22Rv1 (cell line): ENCODE data around the gene KLHL7.
"Not testable (repeated sequence)": the region's sequence is repeated elsewhere in the genome, so short reads cannot be mapped to it uniquely, and the experiment has no call there.

Source experiments
- H3K27ac ChIP-seq: fragments of 450-650 bp; 2 replicates; pipeline ENCODE4 v1.5.1; 2017
- CTCF ChIP-seq: fragments of 450-650 bp; IDR thresholded peaks from 2 replicates; pipeline ENCODE4 v1.5.1; 2017; ENCODE audit warnings: mild to moderate bottlenecking
- ZFX ChIP-seq: fragments of 450-650 bp; IDR thresholded peaks from 2 replicates; pipeline ENCODE4 v1.6.1; 2017; ENCODE audit warnings: antibody characterized with exemption, borderline replicate concordance

The KLHL7 gene

GRCh38 chr7:23123007-23123406 lies 17.4 kb downstream of the KLHL7 start:
- no peak overlapping the region for H3K27ac ChIP-seq
- TF ChIP-seq CTCF (no peak), ZFX (no peak)

- no peak overlapping the region for H3K27ac ChIP-seq
- no peak for TF ChIP-seq CTCF
- no peak for TF ChIP-seq ZFX
These were observed 17.9 kb downstream of the KLHL7 start for GRCh38 chr7:23123465-23123864.

- TF ChIP-seq ZFX (no peak), CTCF (no peak)
- no peak overlapping the region for H3K27ac ChIP-seq
These were observed 23.5 kb downstream of the KLHL7 start for GRCh38 chr7:23129036-23129435.

- H3K27ac ChIP-seq, result not testable (repeated sequence)
These were observed 26.2 kb downstream of the KLHL7 start for GRCh38 chr7:23131799-23132198.

GRCh38 chr7:23133797-23134196 lies 28.2 kb downstream of the KLHL7 start:
- no peak overlapping the region for H3K27ac ChIP-seq
- TF ChIP-seq ZFX, result no peak
- TF ChIP-seq CTCF, result no peak

- no peak overlapping the region for H3K27ac ChIP-seq
- TF ChIP-seq ZFX, result no peak
- TF ChIP-seq CTCF, result no peak
These were observed 30.2 kb downstream of the KLHL7 start for GRCh38 chr7:23135755-23136154.

- H3K27ac ChIP-seq, result no peak overlapping the region
- TF ChIP-seq CTCF (no peak), ZFX (no peak)
These were observed 30.6 kb downstream of the KLHL7 start for GRCh38 chr7:23136216-23136615.

- TF ChIP-seq ZFX (no peak), CTCF (no peak)
- H3K27ac ChIP-seq, result no peak overlapping the region
These were observed 52.1 kb downstream of the KLHL7 start for GRCh38 chr7:23157679-23158078.
